UCSD-AML1 (cell line): Measurements from ENCODE around the gene MRPS26.
"Not testable (repeated sequence)": the region's sequence is repeated elsewhere in the genome, so short reads cannot be mapped to it uniquely, and the experiment has no call there.

Source experiments
- DNase-seq: peaks from one replicate; lab custom pipeline; 2025; ENCODE audit not compliant: unreplicated experiment; lab: John Stamatoyannopoulos, UW

Gene MRPS26

GRCh38 chr20:3041854-3042409 lies 3.9 kb upstream of the MRPS26 start:
- DNase-seq = no peak

GRCh38 chr20:3042625-3043024 lies 3.2 kb upstream of the MRPS26 start:
- no peak for DNase-seq

GRCh38 chr20:3043322-3043721 lies 2.5 kb upstream of the MRPS26 start, which contains the start of gene GNRH2:
Gene GNRH2 (plus strand): TSS chr20:3043622. CDS start chr20:3044415, 793 bp downstream.
- DNase-seq = no peak

GRCh38 chr20:3044336-3044965 lies 1.4 kb upstream of the MRPS26 start:
- DNase-seq = no peak

GRCh38 chr20:3045042-3045815 lies 623 bp upstream of the MRPS26 start:
- DNase-seq = peak; percentile 91

- no peak for DNase-seq
Measured at GRCh38 chr20:3046677-3047462, 1.0 kb downstream of the MRPS26 start.

- no peak for DNase-seq
Measured at GRCh38 chr20:3047486-3048419, 1.9 kb downstream of the MRPS26 start.

GRCh38 chr20:3051385-3052019 lies 5.7 kb downstream of the MRPS26 start:
- no peak for DNase-seq

GRCh38 chr20:3059489-3059888 lies 13.6 kb downstream of the MRPS26 start:
- DNase-seq = no peak

- not testable (repeated sequence) for DNase-seq
Measured at GRCh38 chr20:3064119-3064518, 18.3 kb downstream of the MRPS26 start.

- DNase-seq = no peak
Measured at GRCh38 chr20:3067139-3068014, 21.5 kb downstream of the MRPS26 start.

GRCh38 chr20:3068075-3068474 lies 22.2 kb downstream of the MRPS26 start:
- DNase-seq = no peak

- peak; percentile 54 for DNase-seq
Measured at GRCh38 chr20:3068986-3069900, 23.4 kb downstream of the MRPS26 start.

- DNase-seq = no peak
Measured at GRCh38 chr20:3070725-3071124, 24.9 kb downstream of the MRPS26 start.

- DNase-seq = no peak
Measured at GRCh38 chr20:3071266-3071609, 25.4 kb downstream of the MRPS26 start.

GRCh38 chr20:3071610-3072529 lies 26.0 kb downstream of the MRPS26 start, which contains the start of gene OXT:
Gene OXT (plus strand): TSS chr20:3071620. CDS start chr20:3071656, 36 bp downstream.
- no peak for DNase-seq
